IMR-90 (cell line): Measurements from ENCODE around the gene SCAMP1. TPM values are rescaled to one million over a fixed set of nuclear protein-coding genes. Genes with fewer than 3 reads are reported as not detected.
A peak's percentile ranks its signal among the peaks of the same experiment; 100 is the strongest.

ENCODE experiments used
- ATAC-seq: fragments of 200-7000 bp; cut with Tn5 transposase; 2 replicates; pipeline ENCODE4 v1.9.1; 2020; ENCODE audit warnings: low read depth, mild to moderate bottlenecking, moderate library complexity
- BruUV-seq: library from RNA; stranded (reverse); fragments of 400-500 nt; replicated peaks from 2 replicates; lab custom pipeline; 2021; lab: Mats Ljungman, UMichigan
- CTCF ChIA-PET: fragments of 300-600 bp; formaldehyde crosslinking; extraction: SDS; loops from one replicate; lab custom pipeline; 2021; ENCODE audit warnings: antibody characterized with exemption; lab: Yijun Ruan, JAX
- POLR2A ChIA-PET: fragments of 300-600 bp; sonication (Branson Sonifier 250); formaldehyde crosslinking; loops from one replicate; lab custom pipeline; 2022; ENCODE audit warnings: antibody characterized with exemption; ENCODE audit not compliant: unreplicated experiment; lab: Charles Lee
- DNase-seq: peaks from one replicate; pipeline ENCODE4 v3.0.0; 2013
- H2AFZ ChIP-seq: replicated peaks from 2 replicates; pipeline ENCODE3; 2013; ENCODE audit warnings: low read length, mild to moderate bottlenecking; ENCODE audit not compliant: poor library complexity
- H2AK5ac ChIP-seq: 2 replicates; pipeline ENCODE4 v1.6.1; 2013; ENCODE audit warnings: low read depth, low read length, inconsistent platforms
- H2AK9ac ChIP-seq: replicated peaks from 2 replicates; pipeline ENCODE3; 2013; ENCODE audit warnings: mild to moderate bottlenecking, low read depth, low read length, moderate library complexity; ENCODE audit not compliant: poor library complexity
- H2BK120ac ChIP-seq: 2 replicates; pipeline ENCODE4 v1.6.1; 2013; ENCODE audit warnings: low read depth, low read length, inconsistent platforms
- H2BK15ac ChIP-seq: 3 replicates; pipeline ENCODE4 v1.6.1; 2013; ENCODE audit warnings: low read depth, low read length, inconsistent platforms
- H2BK20ac ChIP-seq: 2 replicates; pipeline ENCODE4 v1.6.1; 2013; ENCODE audit warnings: low read depth, mild to moderate bottlenecking, inconsistent platforms, low read length, moderate library complexity
- H2BK5ac ChIP-seq: 2 replicates; pipeline ENCODE4 v1.6.1; 2013; ENCODE audit warnings: mild to moderate bottlenecking, low read depth, low read length, inconsistent platforms; ENCODE audit not compliant: poor library complexity, severe bottlenecking
- H3K14ac ChIP-seq: replicated peaks from 2 replicates; pipeline ENCODE4 v1.6.1; 2013; ENCODE audit warnings: low read depth, low read length, inconsistent platforms
- H3K18ac ChIP-seq: 2 replicates; pipeline ENCODE4 v1.6.1; 2013; ENCODE audit warnings: low read depth, low read length, control low read depth
- H3K23ac ChIP-seq: 2 replicates; pipeline ENCODE4 v1.6.1; 2013; ENCODE audit warnings: low read depth, low read length, inconsistent platforms
- H3K27ac ChIP-seq: 2 replicates; pipeline ENCODE4 v1.5.1; 2013; ENCODE audit warnings: mild to moderate bottlenecking, control low read depth, low read length; ENCODE audit not compliant: insufficient read depth
- H3K27me3 ChIP-seq: 2 replicates; pipeline ENCODE4 v1.6.1; 2013; ENCODE audit warnings: low read length; ENCODE audit not compliant: control insufficient read depth, insufficient read depth
- H3K36me3 ChIP-seq: 2 replicates; pipeline ENCODE4 v1.6.1; 2013; ENCODE audit warnings: low read length, mixed read lengths; ENCODE audit not compliant: control insufficient read depth, insufficient read depth
- H3K4ac ChIP-seq: 2 replicates; pipeline ENCODE4 v1.6.1; 2013; ENCODE audit warnings: low read depth, low read length, inconsistent platforms
- H3K4me1 ChIP-seq: 2 replicates; pipeline ENCODE4 v1.6.1; 2013; ENCODE audit warnings: low read length, mixed read lengths; ENCODE audit not compliant: control insufficient read depth, insufficient read depth
- H3K4me2 ChIP-seq: 2 replicates; pipeline ENCODE4 v1.6.1; 2013; ENCODE audit warnings: low read depth, mild to moderate bottlenecking, control low read depth, low read length, moderate library complexity
- H3K4me3 ChIP-seq: 2 replicates; pipeline ENCODE4 v1.5.1; 2013; ENCODE audit warnings: low read depth, mild to moderate bottlenecking, control low read depth, low read length, moderate library complexity; ENCODE audit not compliant: insufficient read depth
- H3K56ac ChIP-seq: 2 replicates; pipeline ENCODE4 v1.6.1; 2013; ENCODE audit warnings: low read length, inconsistent platforms; ENCODE audit not compliant: insufficient read depth; ENCODE audit errors: extremely low read depth
- H3K79me1 ChIP-seq, 2 experiments: 2 replicates each; pipeline ENCODE4 v1.6.1; 2013; ENCODE audit warnings: low read length in 2 of 2, inconsistent platforms in 1 of 2, low read depth in 1 of 2
- H3K9ac ChIP-seq: 2 replicates; pipeline ENCODE4 v1.6.1; 2013; ENCODE audit warnings: low read depth, low read length, control low read depth
- H3K9me1 ChIP-seq: 2 replicates; pipeline ENCODE4 v1.6.1; 2013; ENCODE audit warnings: low read length, inconsistent platforms; ENCODE audit not compliant: insufficient read depth
- H3K9me3 ChIP-seq: 2 replicates; pipeline ENCODE4 v1.6.1; 2013; ENCODE audit warnings: low read length; ENCODE audit not compliant: control insufficient read depth, insufficient read depth
- H4K20me1 ChIP-seq: 2 replicates; pipeline ENCODE4 v1.6.1; 2013; ENCODE audit warnings: low read length, inconsistent platforms; ENCODE audit not compliant: insufficient read depth
- H4K5ac ChIP-seq: 2 replicates; pipeline ENCODE4 v1.6.1; 2013; ENCODE audit warnings: mild to moderate bottlenecking, low read depth, low read length, control low read depth
- H4K8ac ChIP-seq, 2 experiments: 2 replicates each; pipeline ENCODE4 v1.6.1; 2013; ENCODE audit warnings: low read depth in 2 of 2, low read length in 2 of 2, control low read depth in 1 of 2, inconsistent platforms in 1 of 2
- H4K91ac ChIP-seq: 2 replicates; pipeline ENCODE4 v1.6.1; 2013; ENCODE audit warnings: low read depth, low read length, inconsistent platforms; ENCODE audit not compliant: insufficient read depth
- BHLHE40 ChIP-seq: fragments of 150-350 bp; IDR thresholded peaks from 2 replicates; pipeline ENCODE4 v1.6.1; 2016; ENCODE audit warnings: mild to moderate bottlenecking, low read depth, low read length
- ELK1 ChIP-seq: fragments of 150-350 bp; IDR thresholded peaks from 2 replicates; pipeline ENCODE4 v1.6.1; 2016; ENCODE audit warnings: low read depth, mild to moderate bottlenecking, low read length, moderate library complexity, borderline replicate concordance
- FOS ChIP-seq: fragments of 150-350 bp; IDR thresholded peaks from 2 replicates; pipeline ENCODE4 v1.6.1; 2016; ENCODE audit warnings: low read depth, low read length
- MAFK ChIP-seq: IDR thresholded peaks from 2 replicates; pipeline ENCODE4 v1.6.1; 2012; ENCODE audit warnings: low read depth, low read length, improper control_type of control experiment
- MXI1 ChIP-seq: IDR thresholded peaks from 2 replicates; pipeline ENCODE4 v1.6.1; 2012; ENCODE audit warnings: low read depth, mild to moderate bottlenecking, low read length, moderate library complexity, borderline replicate concordance
- NFE2L2 ChIP-seq: fragments of 150-350 bp; IDR thresholded peaks from 2 replicates; pipeline ENCODE4 v1.6.1; 2016; ENCODE audit warnings: low read depth, mild to moderate bottlenecking, low read length
- RFX5 ChIP-seq: IDR thresholded peaks from 2 replicates; pipeline ENCODE4 v1.8.0; 2012; ENCODE audit warnings: low read depth, mild to moderate bottlenecking, low read length, moderate library complexity
- SMC3 ChIP-seq: fragments of 150-350 bp; IDR thresholded peaks from 2 replicates; pipeline ENCODE4 v1.6.1; 2016; ENCODE audit warnings: low read depth, mild to moderate bottlenecking, antibody characterized with exemption, low read length, moderate library complexity
- WGBS, 2 experiments: methylation state at CpG; one replicate each; pipeline versions ENCODE4 v1.1.5 to v1.1.7; 2013; ENCODE audit warnings: missing lambda C conversion rate in 2 of 2; ENCODE audit not compliant: insufficient read length in 1 of 2; ENCODE audit errors: extremely low coverage in 2 of 2; 5-methylcytosine and 5-hydroxymethylcytosine counted together
- dilution Hi-C: fragments of 300-500 bp; cut with HindIII; formaldehyde crosslinking; loops from one replicate; pipeline ENCODE4 v1.14.3; 2018; ENCODE audit warnings: low sequenced_read_pairs; ENCODE audit not compliant: unreplicated experiment
- in situ Hi-C: fragments of 300-500 bp; cut with MboI; formaldehyde crosslinking; loops from 3 replicates; pipeline ENCODE4 v1.14.3; 2019; ENCODE audit warnings: low sequenced_read_pairs, inconsistent platforms, mixed read lengths
- intact Hi-C: fragments of 100-400 bp; cut with micrococcal nuclease; formaldehyde crosslinking; loops from 2 replicates; pipeline ENCODE4 v1.10.0; 2022
- polyA plus RNA-seq, 3 experiments: library from polyadenylated mRNA; depleted of rRNA; stranded (reverse); fragments of >200 nt; gene quantifications; 2 replicates each; pipeline ENCODE4 v1.2.3, GENCODE V29; 2012; ENCODE audit warnings: low replicate concordance in 1 of 3
- total RNA-seq: library from RNA; depleted of rRNA; stranded (reverse); fragments of >200 nt; gene quantifications from 2 replicates; pipeline ENCODE4 v1.2.3, GENCODE V29; 2012

Gene SCAMP1
- total and polyA plus RNA-seq, 2 of the 4 experiments (the other 2 are of a cell fraction) = 13.5 to 114 TPM

GRCh38 chr5:78429332-78429980, 69.0 kb downstream of the SCAMP1 start:
- POLR2A ChIA-PET = no interaction called here
- ATAC-seq = no peak

More at GRCh38 chr5:78429332-78429980, 69.0 kb downstream of the SCAMP1 start:
- Histone ChIP-seq H3K27me3 (no peaks in the 10 kb centered on the region), H3K9me3 (no peaks in the 10 kb centered on the region), H3K79me1 (no peaks in the 10 kb centered on the region; a peak in 1 of 4 replicates), H3K4me3 (no peak overlapping the region), H2AK9ac (no peak overlapping the region), H2AK5ac (no peak overlapping the region), H2BK20ac (no peak overlapping the region), H3K36me3 (peaks cover 3% of the 10 kb centered on the region; the same call in 1 of the 2 replicates), H3K4me2 (no peak overlapping the region), H3K18ac (no peak overlapping the region), H3K9ac (no peak overlapping the region), H3K9me1 (no peaks in the 10 kb centered on the region), H3K27ac (no peak overlapping the region), H2BK120ac (no peak overlapping the region), H3K4me1 (no peaks in the 10 kb centered on the region), H2BK15ac (no peak overlapping the region), H4K20me1 (no peaks in the 10 kb centered on the region), H4K91ac (no peak overlapping the region), H3K23ac (no peak overlapping the region), H2AFZ (no peak overlapping the region), H2BK5ac (no peak overlapping the region), H3K14ac (0 out of 2 replicates have a peak overlapping the region, but pooled peaks have one; percentile 15), H4K8ac (no peak overlapping the region), H3K56ac (no peak overlapping the region), H4K5ac (no peak overlapping the region), H3K4ac (no peak overlapping the region)
- intact Hi-C loops (loop anchor here (5.0 kb wide), 1 partner anchor 1023 kb away; no protein-coding TSS in a partner anchor), dilution Hi-C loops (no loop called here), in situ Hi-C loops (no loop called here)
- WGBS, 2 experiments = no CpG with 5 or more reads among the region's 2 CpGs
- no peak for DNase-seq
- CTCF ChIA-PET = no interaction called here
- no TSS peak for BruUV-seq
- TF ChIP-seq ELK1 (no peak), BHLHE40 (no peak), RFX5 (no peak), SMC3 (no peak), NFE2L2 (no peak), FOS (no peak), MAFK (no peak), MXI1 (no peak)
